ENCODE results near the gene WDR1. TPM values are rescaled to one million over a fixed set of nuclear protein-coding genes. Genes with fewer than 3 reads are reported as not detected.

WDR1 gene
- polyA plus RNA-seq, 1 donor, result 168 TPM

DNA sequence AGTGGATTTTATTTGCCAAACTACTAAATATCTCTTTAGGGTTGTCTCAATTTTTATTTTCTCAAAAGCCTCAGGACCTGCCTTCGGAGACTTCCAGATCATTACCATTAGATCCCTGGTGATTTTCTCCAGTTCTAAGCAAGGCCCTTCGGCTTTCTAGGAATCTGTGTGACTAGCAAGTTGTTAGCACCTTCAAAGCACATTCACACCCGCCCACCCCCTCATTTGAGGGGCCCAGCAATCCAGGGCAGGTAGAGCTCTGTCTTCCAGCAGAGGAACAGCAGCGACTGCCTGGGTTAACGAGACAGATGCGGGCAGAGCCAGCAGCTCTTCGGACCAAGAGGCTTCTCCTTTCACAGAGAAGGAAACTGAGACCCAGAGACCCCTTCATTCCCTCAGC is 2.0 kb downstream of the WDR1 start:
- Histone ChIP-seq H3K4me1 (ENCODE audit: control insufficient read depth, insufficient read depth, low read length) (peaks cover 38% of the 10 kb centered on the region), H3K9me3 (ENCODE audit: control insufficient read depth, low read depth, low read length) (no peaks in the 10 kb centered on the region), H3K27ac (ENCODE audit: low read length) (no peak overlapping the region), H3K4me3 (ENCODE audit: low read length) (no peak overlapping the region), H3K36me3 (ENCODE audit: control insufficient read depth, insufficient read depth, low read length) (peaks cover 57% of the 10 kb centered on the region), H3K27me3 (ENCODE audit: control insufficient read depth, insufficient read depth, low read length) (no peaks in the 10 kb centered on the region)
- DNase-seq, result no peak
- no CpG with 5 or more reads among the region's 7 CpGs for WGBS (ENCODE audit: insufficient coverage, low lambda C conversion rate)

DNA sequence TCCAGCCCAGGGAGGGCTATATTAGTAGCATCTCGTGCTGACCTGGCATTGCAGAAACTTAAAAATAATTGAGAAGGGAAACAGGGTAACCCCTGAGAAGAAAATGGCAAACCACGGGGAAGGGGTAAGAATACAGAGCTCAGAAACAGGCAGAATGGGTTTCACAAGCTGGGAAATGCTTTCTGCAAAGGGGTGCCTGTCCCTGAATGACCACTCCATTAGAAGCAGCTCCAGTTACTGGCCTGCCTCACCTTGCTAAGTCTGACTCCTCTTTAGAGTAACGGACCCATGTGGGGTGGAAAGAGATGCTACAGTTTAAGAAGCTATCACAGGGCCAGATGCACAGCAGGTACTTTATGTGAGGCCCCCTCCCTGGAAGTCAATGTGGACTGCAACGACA is 2.5 kb downstream of the WDR1 start:
- DNase-seq, result no peak
- Histone ChIP-seq H3K27ac (ENCODE audit: low read length) (no peak overlapping the region), H3K36me3 (ENCODE audit: control insufficient read depth, insufficient read depth, low read length) (peaks cover 62% of the 10 kb centered on the region), H3K9me3 (ENCODE audit: control insufficient read depth, low read depth, low read length) (no peaks in the 10 kb centered on the region), H3K4me3 (ENCODE audit: low read length) (no peak overlapping the region), H3K27me3 (ENCODE audit: control insufficient read depth, insufficient read depth, low read length) (no peaks in the 10 kb centered on the region), H3K4me1 (ENCODE audit: control insufficient read depth, insufficient read depth, low read length) (peaks cover 33% of the 10 kb centered on the region)
- WGBS (ENCODE audit: insufficient coverage, low lambda C conversion rate), result 90% methylated on average over 2 of the region's 4 CpGs

DNA sequence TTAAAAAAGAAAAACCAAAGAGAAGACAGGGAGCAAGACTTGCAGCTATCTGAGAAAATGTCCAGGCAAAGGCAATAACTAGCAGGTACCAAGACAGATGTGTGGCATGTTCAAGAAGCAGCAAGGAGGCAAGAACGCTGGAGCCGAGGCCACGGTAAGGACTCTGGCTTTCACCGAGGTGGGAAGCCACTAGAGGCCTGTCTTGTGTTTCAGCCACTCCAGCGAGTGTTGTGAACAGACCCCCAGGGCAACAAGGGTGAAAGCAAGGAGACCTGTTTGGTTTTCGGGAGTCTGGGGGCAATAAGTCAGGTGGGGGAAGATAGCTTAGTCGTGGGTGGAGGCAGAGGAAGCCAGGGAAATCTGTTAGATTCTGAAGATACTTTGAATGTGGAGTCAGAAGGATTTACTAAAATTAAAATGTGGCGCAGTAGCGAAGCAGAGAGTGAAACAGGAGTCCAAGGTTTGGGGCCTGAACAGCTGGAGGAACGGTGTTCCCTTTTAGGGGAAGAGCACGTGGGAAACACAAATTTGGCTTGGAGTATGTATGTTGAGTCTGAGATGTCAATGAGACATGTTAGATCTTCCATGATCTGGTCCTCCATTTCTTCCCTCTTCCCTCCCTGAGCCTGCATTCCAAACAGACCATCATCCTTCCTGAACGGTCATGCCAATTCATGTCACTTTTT is 3.1 kb downstream of the WDR1 start:
- Histone ChIP-seq H3K9me3 (ENCODE audit: control insufficient read depth, low read depth, low read length) (no peaks in the 10 kb centered on the region), H3K27ac (ENCODE audit: low read length) (no peak overlapping the region), H3K4me3 (ENCODE audit: low read length) (no peak overlapping the region), H3K27me3 (ENCODE audit: control insufficient read depth, insufficient read depth, low read length) (no peaks in the 10 kb centered on the region), H3K4me1 (ENCODE audit: control insufficient read depth, insufficient read depth, low read length) (peaks cover 29% of the 10 kb centered on the region), H3K36me3 (ENCODE audit: control insufficient read depth, insufficient read depth, low read length) (peaks cover 67% of the 10 kb centered on the region)
- DNase-seq, result no peak
- WGBS (ENCODE audit: insufficient coverage, low lambda C conversion rate), result 60% methylated on average over 1 of the region's 12 CpGs

DNA sequence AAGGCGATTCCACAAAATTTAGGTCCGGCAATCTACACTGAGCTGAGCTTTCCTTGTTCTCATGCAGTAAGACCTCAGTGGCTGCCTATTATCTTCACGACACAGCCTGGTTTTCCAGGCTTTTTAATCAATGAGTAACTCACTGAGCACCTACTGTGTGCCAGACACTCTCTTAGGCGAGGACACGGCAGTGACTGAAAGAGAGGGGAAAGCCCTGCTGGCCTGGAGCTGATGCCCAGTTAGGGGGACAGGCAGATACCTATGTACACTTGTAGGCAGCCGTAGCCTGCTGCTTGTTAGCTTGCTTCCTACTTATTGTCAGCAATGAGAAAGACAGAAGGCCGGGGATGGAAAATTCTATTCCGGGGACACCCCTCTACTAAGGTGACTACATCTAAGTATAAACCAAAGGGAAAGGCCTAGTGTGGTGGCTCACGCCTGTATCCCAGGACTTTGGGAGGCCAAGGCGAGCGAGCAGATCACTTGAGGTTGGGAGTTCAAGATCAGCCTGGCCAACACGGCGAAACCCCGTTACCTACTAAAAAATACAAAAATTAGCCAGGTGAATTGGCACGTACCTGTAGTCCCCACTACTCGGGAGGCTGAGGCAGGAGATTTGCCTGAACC is 3.8 kb downstream of the WDR1 start:
- no peak overlapping the region for H3K4me3 ChIP-seq (ENCODE audit: low read length)
- H3K27ac ChIP-seq (ENCODE audit: low read length), result no peak overlapping the region
- no CpG with 5 or more reads among the region's 16 CpGs for WGBS (ENCODE audit: insufficient coverage, low lambda C conversion rate)
- no peaks in the 10 kb centered on the region for H3K27me3 ChIP-seq (ENCODE audit: control insufficient read depth, insufficient read depth, low read length)
- peaks cover 75% of the 10 kb centered on the region for H3K36me3 ChIP-seq (ENCODE audit: control insufficient read depth, insufficient read depth, low read length)
- H3K9me3 ChIP-seq (ENCODE audit: control insufficient read depth, low read depth, low read length), result no peaks in the 10 kb centered on the region
- H3K4me1 ChIP-seq (ENCODE audit: control insufficient read depth, insufficient read depth, low read length), result peaks cover 23% of the 10 kb centered on the region
- no peak for DNase-seq

DNA sequence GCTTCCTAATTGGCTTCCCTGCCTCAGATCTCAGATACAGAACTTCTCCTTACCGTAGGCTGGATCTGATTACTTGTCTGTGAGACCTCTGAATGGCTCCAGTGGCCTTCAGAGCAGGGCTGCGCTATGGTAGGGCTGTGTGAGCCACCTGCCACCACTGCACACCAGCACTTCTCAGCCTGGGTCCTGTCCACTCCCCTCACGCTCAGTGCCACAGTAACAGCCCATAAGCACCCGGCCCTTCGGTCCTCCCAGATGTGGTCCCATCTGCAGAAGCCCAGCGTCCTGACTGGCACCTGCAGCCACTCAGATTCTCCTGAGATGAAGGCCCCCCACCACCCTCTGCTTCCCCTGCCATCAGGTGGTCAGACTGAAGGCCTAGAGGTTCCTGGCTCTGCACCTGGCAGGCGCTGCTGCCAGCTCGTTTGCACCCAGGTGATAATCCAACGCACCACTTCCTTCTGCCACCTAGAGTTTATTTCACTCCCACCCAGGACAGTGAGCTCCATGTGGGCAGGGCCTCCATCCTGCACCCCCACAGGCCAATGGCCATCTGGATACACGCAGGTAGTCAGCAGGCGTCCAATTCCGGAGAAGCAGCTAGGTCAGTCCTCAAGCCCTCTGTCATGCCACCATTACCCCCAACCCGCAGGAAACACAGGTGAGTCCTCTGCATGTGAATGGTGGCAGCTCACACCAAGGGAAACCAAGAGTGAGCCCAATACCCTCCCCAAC is 5.4 kb downstream of the WDR1 start:
- H3K4me3 ChIP-seq (ENCODE audit: low read length), result no peak overlapping the region
- peaks cover 88% of the 10 kb centered on the region for H3K36me3 ChIP-seq (ENCODE audit: control insufficient read depth, insufficient read depth, low read length)
- no peaks in the 10 kb centered on the region for H3K27me3 ChIP-seq (ENCODE audit: control insufficient read depth, insufficient read depth, low read length)
- H3K27ac ChIP-seq (ENCODE audit: low read length), result no peak overlapping the region
- no peaks in the 10 kb centered on the region for H3K9me3 ChIP-seq (ENCODE audit: control insufficient read depth, low read depth, low read length)
- no CpG with 5 or more reads among the region's 13 CpGs for WGBS (ENCODE audit: insufficient coverage, low lambda C conversion rate)
- peaks cover 27% of the 10 kb centered on the region for H3K4me1 ChIP-seq (ENCODE audit: control insufficient read depth, insufficient read depth, low read length)
- DNase-seq, result no peak

DNA sequence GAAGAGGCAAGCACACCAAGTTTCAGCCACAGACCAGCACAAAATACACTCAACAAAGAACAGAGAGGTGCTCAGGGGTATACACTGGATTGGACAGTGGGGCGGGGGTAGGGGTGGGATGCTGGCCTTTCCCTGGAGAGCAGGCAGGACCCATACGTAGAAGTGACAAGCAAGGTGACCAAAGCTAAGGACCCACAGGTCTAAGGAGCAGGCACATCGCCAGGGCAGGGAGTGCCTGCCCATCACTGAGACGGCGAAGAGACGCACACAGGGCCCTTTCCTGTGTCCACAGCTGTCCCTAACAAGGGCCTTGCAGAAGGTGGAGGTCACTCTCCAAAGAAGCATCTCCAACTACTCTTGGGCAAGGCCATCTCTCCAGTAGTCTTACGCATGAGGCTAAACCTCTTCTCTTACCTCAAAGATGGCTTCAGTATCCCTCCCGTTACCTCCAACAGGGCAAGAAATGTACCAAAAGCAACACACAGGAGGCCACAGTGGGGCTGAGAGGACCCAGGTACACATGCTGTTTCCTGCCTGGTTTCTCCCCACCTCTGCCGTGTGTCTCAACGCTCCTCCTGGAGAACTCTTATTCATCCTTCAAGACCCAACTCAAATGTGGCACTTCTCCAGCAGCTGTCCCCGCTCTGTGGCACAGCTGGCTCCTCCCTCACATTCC is 6.5 kb downstream of the WDR1 start:
- Histone ChIP-seq H3K4me1 (ENCODE audit: control insufficient read depth, insufficient read depth, low read length) (peaks cover 25% of the 10 kb centered on the region), H3K4me3 (ENCODE audit: low read length) (no peak overlapping the region), H3K9me3 (ENCODE audit: control insufficient read depth, low read depth, low read length) (no peaks in the 10 kb centered on the region), H3K27ac (ENCODE audit: low read length) (no peak overlapping the region), H3K27me3 (ENCODE audit: control insufficient read depth, insufficient read depth, low read length) (no peaks in the 10 kb centered on the region), H3K36me3 (ENCODE audit: control insufficient read depth, insufficient read depth, low read length) (peaks cover 86% of the 10 kb centered on the region)
- no peak for DNase-seq
- WGBS (ENCODE audit: insufficient coverage, low lambda C conversion rate), result no CpG with 5 or more reads among the region's 11 CpGs

DNA sequence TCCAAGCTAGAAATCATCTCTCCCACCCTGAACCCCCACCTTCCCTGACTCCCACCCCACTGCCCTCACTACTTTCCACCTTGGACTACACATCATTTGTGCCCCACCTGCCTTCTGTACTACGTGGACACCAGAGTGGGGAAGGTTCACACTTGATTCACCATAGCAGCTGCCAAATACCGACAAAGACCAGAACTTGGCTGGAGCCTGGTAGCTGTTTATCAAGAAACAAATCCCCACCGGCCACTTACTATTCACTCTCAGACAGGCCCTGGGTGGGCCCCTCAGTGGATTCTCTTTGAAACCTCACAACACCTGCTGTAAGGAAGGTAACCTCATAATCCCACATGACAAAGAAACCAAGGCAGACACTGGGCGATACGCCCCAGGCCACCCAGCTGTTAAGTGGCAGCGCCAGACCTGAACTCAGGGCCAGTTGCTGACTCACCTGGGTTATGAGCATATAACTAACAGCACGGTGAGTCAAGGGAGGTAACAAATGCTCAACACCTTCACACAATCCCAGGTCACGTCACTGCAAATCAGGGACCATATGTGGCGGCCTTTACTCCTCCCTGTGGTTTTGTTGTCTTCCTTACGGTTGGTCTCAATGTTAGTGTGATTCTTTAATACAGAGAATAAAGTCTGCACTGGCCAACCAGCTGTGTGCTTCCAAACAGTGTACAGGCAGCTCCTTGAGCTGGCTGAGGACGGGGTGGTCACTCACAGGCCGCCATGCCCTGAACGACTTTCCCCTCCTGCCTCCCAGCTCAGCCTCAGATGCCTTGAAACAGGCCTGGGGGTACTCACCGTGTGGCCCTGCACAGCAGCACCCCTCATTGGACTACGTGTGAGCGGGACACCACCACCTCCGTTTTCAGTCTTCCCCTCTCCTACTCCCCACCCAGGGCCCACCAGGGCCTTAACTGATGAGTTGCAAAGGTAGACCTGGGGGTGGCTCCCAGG is 7.5 kb downstream of the WDR1 start:
- WGBS (ENCODE audit: insufficient coverage, low lambda C conversion rate), result no CpG with 5 or more reads among the region's 17 CpGs
- H3K27me3 ChIP-seq (ENCODE audit: control insufficient read depth, insufficient read depth, low read length), result no peaks in the 10 kb centered on the region
- peaks cover 75% of the 10 kb centered on the region for H3K36me3 ChIP-seq (ENCODE audit: control insufficient read depth, insufficient read depth, low read length)
- H3K4me3 ChIP-seq (ENCODE audit: low read length), result no peak overlapping the region
- peaks cover 17% of the 10 kb centered on the region for H3K4me1 ChIP-seq (ENCODE audit: control insufficient read depth, insufficient read depth, low read length)
- H3K27ac ChIP-seq (ENCODE audit: low read length), result no peak overlapping the region
- no peak for DNase-seq
- no peaks in the 10 kb centered on the region for H3K9me3 ChIP-seq (ENCODE audit: control insufficient read depth, low read depth, low read length)

DNA sequence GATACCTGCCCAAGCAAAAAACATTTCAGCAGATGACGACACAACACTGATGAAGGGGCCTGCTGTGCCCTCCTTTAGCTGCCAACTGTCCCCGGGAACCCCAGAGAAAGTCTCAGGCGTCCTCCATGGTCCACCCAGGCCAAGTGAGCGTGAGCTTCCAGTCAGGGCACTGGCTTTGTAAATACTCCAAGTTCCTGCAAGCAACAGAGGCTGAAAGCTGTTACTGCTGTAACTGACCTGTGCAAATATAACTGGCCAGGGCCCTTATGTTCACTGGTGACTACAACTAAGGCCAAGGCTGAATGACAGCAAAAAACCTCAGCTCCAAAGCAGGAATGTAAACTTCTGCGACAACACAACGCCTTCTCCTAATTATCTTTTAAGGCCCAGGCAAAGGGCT is 8.2 kb downstream of the WDR1 start:
- H3K27ac ChIP-seq (ENCODE audit: low read length), result no peak overlapping the region
- no peak overlapping the region for H3K4me3 ChIP-seq (ENCODE audit: low read length)
- DNase-seq, result no peak
- peaks cover 17% of the 10 kb centered on the region for H3K4me1 ChIP-seq (ENCODE audit: control insufficient read depth, insufficient read depth, low read length)
- no CpG with 5 or more reads among the region's 6 CpGs for WGBS (ENCODE audit: insufficient coverage, low lambda C conversion rate)
- no peaks in the 10 kb centered on the region for H3K27me3 ChIP-seq (ENCODE audit: control insufficient read depth, insufficient read depth, low read length)
- no peaks in the 10 kb centered on the region for H3K9me3 ChIP-seq (ENCODE audit: control insufficient read depth, low read depth, low read length)
- peaks cover 72% of the 10 kb centered on the region for H3K36me3 ChIP-seq (ENCODE audit: control insufficient read depth, insufficient read depth, low read length)

DNA sequence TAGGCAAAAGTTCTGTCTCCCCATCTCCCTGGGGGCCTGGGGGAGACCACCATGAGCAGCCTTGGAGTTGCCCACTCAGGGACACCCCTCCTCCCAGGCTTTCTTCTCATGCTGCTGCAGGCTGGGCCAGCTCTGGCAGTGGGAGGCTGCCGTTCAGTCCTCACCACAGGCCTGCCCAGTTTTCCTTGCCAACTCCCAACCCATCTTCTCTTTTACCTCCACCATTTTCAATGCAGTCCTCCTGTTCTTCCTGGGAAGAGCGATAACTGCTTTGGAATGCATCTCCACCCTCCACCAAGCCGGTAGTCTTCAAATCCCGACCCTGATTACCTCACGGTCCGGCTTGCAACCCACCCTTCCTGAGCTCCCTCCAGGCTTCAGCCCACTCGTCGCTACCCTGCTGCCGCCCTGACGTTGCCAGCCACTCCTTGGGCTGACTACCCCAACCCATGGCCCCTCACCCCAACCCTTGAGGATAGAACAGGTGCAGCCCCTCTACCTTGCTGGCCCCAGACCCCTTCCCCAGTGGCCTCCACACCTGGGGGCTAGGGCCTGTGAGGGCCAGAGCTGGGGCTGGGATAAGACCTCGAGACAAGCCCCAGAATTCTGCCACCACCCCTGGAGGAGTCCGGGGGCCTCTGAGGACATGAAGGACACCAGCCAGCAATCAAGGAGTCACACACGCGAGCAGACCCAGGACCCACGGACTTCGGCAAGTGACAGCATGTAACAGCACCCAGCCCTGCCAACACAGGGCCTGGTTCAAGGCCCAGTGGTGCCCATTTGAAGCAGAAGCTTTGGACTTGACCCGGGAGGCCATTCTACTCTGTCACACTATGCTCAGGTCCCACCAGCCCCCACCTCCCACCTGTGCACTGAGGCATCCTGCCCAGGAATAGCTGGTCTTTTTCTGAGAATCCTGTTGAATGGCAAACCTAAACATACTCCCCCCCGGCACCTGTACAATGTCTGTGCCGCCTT is 9.2 kb downstream of the WDR1 start:
- peak overlapping the region; percentile 8 for H3K27ac ChIP-seq (ENCODE audit: low read length)

More for the DNA sequence above, 9.2 kb downstream of the WDR1 start:
- Histone ChIP-seq H3K4me1 (ENCODE audit: control insufficient read depth, insufficient read depth, low read length) (peaks cover 17% of the 10 kb centered on the region), H3K9me3 (ENCODE audit: control insufficient read depth, low read depth, low read length) (no peaks in the 10 kb centered on the region), H3K27me3 (ENCODE audit: control insufficient read depth, insufficient read depth, low read length) (no peaks in the 10 kb centered on the region), H3K4me3 (ENCODE audit: low read length) (no peak overlapping the region), H3K36me3 (ENCODE audit: control insufficient read depth, insufficient read depth, low read length) (peaks cover 72% of the 10 kb centered on the region)
- DNase-seq, result no peak
- WGBS (ENCODE audit: insufficient coverage, low lambda C conversion rate), result 100% methylated on average over 1 of the region's 19 CpGs
